GM10847 (cell line): ENCODE measurements around the gene TOLLIP.

Experiments used
- POLR2A ChIP-seq: IDR thresholded peaks from 2 replicates; pipeline ENCODE4 v1.6.1; 2011; ENCODE audit not compliant: insufficient read length; ENCODE audit errors: extremely low read depth

TOLLIP gene

GRCh38 chr11:1335264-1335810 lies 25.9 kb upstream of the TOLLIP start:
- TF ChIP-seq POLR2A = no peak

- no peak for TF ChIP-seq POLR2A
These were observed 24.4 kb upstream of the TOLLIP start for GRCh38 chr11:1333860-1334259.

- TF ChIP-seq POLR2A = no peak
These were observed 23.8 kb upstream of the TOLLIP start for GRCh38 chr11:1333091-1333772.

GRCh38 chr11:1330473-1330872 lies 21.0 kb upstream of the TOLLIP start:
- no peak for TF ChIP-seq POLR2A

GRCh38 chr11:1327064-1327460 lies 17.6 kb upstream of the TOLLIP start:
- no peak for TF ChIP-seq POLR2A

GRCh38 chr11:1326435-1327063 lies 17.1 kb upstream of the TOLLIP start:
- TF ChIP-seq POLR2A = no peak

- no peak for TF ChIP-seq POLR2A
These were observed 14.3 kb upstream of the TOLLIP start for GRCh38 chr11:1323774-1324173.

GRCh38 chr11:1317993-1318392 lies 8.6 kb upstream of the TOLLIP start:
- TF ChIP-seq POLR2A = no peak

GRCh38 chr11:1317432-1317831 lies 8.0 kb upstream of the TOLLIP start:
- no peak for TF ChIP-seq POLR2A

- TF ChIP-seq POLR2A = no peak
These were observed 1.5 kb upstream of the TOLLIP start for GRCh38 chr11:1310772-1311468.

- no peak for TF ChIP-seq POLR2A
These were observed 871 bp upstream of the TOLLIP start for GRCh38 chr11:1310318-1310687.

GRCh38 chr11:1308743-1309497 lies 512 bp downstream of the TOLLIP start:
- no peak for TF ChIP-seq POLR2A

- no peak for TF ChIP-seq POLR2A
These were observed 1.3 kb downstream of the TOLLIP start for GRCh38 chr11:1307998-1308742.

- no peak for TF ChIP-seq POLR2A
These were observed 2.1 kb downstream of the TOLLIP start for GRCh38 chr11:1307163-1307870.
